IPS DF 4.7 (cell line): ENCODE measurements around the gene IFNA21.
"Not testable (repeated sequence)": the region's sequence is repeated elsewhere in the genome, so short reads cannot be mapped to it uniquely, and the experiment has no call there.

Experiments
- DNase-seq: peaks from one replicate; pipeline ENCODE4 v3.0.0-alpha.2; 2013; ENCODE audit warnings: low spot score; ENCODE audit errors: extremely low read depth

Gene IFNA21

DNA sequence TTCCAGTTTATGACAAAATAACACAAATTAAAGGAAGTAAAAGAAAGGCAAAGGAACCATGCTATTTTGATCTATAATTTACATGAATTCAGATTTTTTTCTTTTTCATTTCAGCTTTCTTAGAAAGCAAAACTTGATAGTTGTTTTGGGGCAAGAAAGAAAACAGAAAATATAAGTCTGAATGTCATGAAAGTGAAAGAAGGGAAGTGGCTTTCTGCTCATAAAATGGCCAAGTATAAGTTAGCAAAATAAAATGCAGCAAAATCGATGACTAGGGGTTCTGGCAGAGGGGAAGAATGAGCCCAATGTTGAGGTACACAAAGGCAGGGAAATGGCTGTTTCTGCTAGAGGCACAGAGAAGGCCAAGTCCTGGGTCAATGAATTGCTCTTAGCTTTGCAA lies 21.9 kb downstream of the IFNA21 start:
- DNase-seq, result no peak

DNA sequence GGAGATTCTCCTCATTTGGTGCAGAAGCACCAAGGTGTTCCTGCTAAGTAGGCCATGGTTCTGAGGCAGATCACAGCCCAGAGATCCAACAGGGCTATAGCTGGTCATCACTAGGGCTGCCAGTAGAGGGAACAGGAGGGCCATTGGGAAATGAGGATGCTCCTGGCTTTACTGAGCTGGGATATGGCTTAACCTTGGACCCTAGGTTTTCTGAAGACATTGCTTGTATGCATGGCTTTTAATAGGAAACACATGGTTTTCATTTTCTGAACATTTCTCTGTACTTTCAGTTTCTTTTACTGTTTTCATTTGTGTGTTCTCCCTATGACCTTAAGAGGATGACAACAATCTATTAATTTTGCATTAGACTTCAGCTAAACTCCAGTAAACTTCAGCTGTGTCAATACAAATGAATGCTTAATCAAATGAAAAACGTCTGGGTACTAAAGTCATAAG lies 25.0 kb downstream of the IFNA21 start, which contains the start of gene IFNW1:
TSS of gene IFNW1 (minus strand) at position 406 of the 456 bp plus-strand sequence. CDS start at position 144, 262 bp downstream.
- no peak for DNase-seq

DNA sequence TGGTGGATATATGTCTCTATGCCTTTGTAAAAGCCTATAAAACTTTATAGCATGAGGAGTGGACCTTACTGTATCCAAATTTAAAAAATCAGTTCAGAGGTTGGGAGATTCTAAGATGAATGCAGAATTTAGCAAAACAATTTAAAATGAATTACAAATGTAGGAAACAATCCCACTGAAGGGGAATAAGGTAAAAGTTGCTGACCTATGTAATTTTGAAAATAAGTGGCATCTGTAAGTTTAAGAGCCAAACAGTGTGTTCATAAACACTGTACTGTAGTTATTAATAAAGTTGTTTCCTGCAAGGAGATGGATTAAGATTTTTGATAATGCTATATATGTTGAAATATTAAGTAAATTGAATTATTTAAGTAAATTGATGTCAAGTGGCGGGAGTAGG lies 29.4 kb downstream of the IFNA21 start:
- no peak for DNase-seq

DNA sequence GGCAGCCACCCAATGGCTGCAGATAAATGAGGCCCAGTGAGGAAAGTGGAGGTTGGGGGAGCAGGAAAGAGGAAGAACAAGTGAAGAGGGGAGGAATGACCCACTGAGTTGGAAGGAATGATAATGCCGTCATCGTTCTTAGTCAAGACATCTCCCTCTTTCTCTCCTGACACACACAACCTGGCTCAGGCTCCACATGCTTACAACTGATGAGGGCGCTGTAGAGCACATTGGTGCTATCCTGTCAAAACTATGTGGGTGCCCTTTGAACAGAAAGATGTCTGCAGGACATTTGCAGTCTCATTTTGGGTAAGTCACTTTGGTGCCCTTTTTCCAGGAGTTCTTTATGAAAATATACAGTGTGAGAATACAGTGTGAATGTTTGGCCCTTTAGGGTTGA lies 30.7 kb downstream of the IFNA21 start:
- no peak for DNase-seq

DNA sequence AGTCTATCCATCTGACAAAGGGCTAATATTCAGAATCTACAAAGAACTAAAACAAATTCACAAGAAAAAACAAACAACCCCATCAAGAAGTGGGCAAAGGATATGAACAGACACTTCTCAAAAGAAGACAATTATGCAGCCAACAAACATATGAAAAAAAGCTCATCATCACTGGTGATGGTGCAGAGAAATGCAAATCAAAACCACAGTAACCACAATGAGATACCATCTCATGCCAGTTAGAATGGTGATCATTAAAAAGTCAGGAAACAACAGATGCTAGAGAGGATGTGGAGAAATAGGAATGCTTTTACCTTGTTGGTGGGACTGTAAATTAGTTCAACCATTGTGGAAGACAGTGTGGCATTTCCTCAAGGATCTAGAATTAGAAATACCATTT lies 38.3 kb downstream of the IFNA21 start:
- not testable (repeated sequence) for DNase-seq

DNA sequence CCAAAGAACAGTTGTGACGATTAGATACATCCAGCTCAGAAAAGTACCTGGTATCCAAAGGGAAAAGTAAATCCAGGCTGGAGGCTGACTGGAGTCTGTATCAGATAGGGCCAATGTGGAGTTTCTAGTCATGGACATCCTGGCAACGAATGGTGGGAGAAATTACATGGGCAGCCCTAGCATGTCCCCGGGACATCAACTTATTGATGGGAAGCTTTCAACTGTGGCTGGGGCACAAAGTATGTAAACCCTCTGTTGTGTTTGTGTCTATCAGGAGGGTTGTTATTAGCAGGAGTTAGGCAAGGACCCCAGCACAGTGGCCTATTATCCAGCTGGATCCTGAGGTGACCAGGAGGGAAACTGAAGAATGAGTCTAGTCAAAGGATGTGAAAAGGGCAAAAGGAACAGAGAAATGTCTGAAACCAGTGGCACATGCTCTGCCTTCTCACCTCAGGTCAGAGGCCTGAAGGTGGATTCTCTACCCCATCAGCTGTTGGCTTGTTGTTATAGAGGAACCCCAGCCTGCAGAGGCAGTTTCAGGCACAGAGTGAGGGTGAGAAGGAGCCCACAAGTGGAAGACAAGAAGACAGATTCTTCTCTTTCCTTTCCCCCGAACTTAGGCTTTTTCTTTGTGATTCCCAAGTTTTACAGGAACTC lies 44.7 kb downstream of the IFNA21 start:
- no peak for DNase-seq

DNA sequence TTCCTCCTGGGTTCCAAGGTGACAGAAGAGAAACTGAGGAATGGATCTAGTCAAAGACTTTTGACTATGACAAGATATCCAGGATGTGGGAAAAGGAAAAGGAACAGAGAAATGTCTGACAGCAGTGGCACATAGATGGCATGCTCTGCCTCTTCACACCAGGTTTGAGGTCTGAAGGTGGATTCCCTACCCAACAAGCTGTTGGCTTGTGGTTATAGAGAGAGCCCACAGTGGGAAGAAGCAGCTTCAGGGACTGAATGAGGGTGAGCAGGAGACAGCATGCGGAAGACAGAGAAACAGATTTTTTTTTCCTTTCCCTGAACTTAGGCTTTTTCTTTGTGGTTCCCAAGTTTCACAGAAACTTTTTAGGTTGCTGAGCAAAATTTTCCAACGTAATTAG lies 45.4 kb downstream of the IFNA21 start:
- no peak for DNase-seq

DNA sequence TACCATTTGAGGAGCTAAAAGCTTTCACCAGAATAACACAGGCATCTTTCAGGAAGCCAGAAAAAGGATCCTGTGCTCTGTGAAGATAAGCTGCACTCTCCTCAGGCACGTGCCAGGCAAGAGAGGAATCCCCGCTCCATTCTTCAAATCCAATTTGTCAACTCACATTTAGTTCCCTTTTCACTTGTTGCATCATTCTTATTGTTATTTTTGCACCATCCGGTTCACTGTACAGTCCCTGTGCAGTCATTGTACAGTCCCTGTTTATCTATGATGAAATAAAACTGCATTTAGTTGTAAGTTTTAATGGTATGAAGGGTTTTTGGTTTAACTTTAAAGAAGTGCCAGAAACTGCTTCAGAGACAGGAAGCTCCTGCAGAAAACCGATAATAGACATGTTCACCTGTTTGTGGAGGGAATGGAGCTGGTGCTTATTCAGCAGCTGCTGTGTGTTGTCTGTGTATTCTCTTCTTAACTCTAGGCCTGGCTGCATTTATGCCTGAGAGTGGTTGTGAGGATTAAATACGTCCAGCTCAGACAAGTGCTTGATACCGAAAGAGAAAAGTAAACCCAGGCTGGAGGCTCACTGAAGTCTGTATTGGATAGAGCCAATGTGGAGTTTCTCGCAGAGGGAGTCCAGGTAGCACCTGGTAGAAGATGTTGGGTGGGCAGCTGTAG lies 47.2 kb downstream of the IFNA21 start:
- DNase-seq, result no peak
